Epidermal melanocyte (primary cell): ENCODE data around the gene CHTOP.
A peak's percentile ranks its signal among the peaks of the same experiment; 100 is the strongest.

Experiments
- DNase-seq: peaks from one replicate; pipeline ENCODE4 v3.0.0; 2011; ENCODE audit warnings: low spot score; ENCODE audit not compliant: insufficient read length

The CHTOP gene

GRCh38 chr1:153685544-153686340 lies 51.9 kb downstream of the CHTOP start:
- DNase-seq = no peak

- no peak for DNase-seq
Measured at GRCh38 chr1:153687346-153688125, 53.7 kb downstream of the CHTOP start.

GRCh38 chr1:153688276-153688675 lies 54.4 kb downstream of the CHTOP start:
- DNase-seq = no peak

GRCh38 chr1:153688736-153689328 lies 55.0 kb downstream of the CHTOP start:
- peak; percentile 10 for DNase-seq

GRCh38 chr1:153693466-153693865 lies 59.6 kb downstream of the CHTOP start:
- DNase-seq = peak; percentile 6
